Measurements from ENCODE around the gene NREP.
"Not testable (repeated sequence)": the region's sequence is repeated elsewhere in the genome, so short reads cannot be mapped to it uniquely, and the experiment has no call there.

The NREP gene

DNA sequence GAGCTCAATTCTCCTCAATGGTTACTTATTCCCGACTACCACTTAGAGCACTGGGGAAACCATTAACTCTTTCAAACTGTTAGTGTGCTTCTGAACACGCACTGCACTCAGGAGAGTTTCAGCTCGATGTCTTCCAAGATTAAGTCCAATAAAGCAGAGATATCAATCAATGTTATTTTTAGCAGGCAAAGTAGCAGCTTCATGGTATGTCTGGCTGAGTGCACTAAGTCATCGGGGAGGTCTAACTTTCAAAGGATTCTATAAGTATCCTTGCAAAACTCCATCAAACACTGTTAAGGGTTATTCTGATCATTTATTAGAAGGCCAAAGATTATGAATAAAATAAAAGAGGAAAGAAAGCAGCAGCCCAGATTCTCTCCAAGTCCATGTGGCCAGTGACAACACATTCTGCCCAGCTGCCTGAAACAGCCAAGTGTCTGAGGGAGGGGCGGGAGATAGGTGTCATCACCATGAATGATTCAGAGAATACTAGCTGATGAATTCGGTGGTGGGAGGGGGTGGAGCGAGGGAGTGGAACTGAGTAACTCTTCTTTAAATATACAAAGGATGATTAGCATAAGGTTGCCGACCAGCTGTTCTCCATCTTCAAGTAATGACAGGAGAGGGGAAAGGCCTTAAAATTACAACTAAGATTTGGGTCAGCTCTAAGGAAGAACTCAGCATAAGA lies 21.3 kb downstream of the NREP start:
- peak; percentile 3 for DNase-seq

DNA sequence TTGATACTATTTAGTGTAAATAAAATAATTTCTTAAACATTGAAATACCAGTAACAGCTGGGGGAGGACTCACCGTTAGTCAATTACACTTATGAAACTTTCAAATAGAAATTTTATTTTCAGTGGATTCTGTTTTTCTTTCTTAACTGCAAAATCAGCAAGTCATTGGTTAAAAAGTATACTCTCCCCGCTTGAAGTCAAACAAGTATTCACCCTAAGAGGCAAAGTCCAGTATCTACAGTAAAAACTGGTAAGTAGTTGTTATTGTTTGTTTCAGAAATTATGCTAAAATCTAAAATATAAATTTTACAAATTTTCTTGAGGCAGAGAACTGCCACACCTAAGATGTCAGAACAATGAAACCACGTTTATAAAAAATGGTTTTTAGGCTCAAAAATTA lies 22.4 kb downstream of the NREP start:
- DNase-seq: no peak

GRCh38 chr5:111734013-111734412 lies 23.0 kb downstream of the NREP start:
- DNase-seq: no peak

GRCh38 chr5:111733571-111733970 lies 23.4 kb downstream of the NREP start:
- no peak for DNase-seq

GRCh38 chr5:111731638-111732037 lies 25.4 kb downstream of the NREP start:
- DNase-seq: no peak

DNA sequence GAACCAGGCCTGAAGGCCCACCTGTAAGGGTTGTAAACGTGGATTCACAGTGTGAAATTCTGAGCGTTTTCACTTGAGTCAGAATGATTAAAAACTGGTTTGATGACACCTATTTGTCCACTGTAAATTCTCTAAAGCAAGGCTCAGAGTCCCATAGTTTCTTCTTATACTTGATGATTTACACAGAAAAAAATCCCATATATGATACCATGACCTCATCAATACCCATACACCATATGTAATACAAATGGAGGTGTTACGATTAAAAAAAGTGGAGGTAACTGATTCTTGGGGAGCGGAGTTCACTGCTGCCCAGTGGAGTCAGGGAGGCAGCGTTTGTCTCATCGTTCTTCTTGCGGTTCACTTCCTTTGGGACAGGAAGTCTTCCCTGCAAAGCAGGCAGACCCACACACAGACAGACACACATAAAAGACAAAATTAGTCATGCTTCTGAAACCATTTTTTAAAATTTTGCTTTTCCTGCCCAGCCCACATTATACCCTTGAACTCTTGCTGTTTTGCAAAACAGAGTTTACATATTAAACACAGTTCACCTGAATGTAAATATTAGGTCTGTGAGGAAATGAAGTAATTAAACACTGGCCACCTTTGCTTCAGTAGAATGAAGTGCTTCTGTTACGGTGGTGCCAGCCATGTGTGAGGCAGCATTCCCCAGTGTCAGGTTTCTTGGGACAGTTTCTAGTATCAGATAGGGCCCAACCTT lies 26.2 kb downstream of the NREP start:
- DNase-seq: no peak

DNA sequence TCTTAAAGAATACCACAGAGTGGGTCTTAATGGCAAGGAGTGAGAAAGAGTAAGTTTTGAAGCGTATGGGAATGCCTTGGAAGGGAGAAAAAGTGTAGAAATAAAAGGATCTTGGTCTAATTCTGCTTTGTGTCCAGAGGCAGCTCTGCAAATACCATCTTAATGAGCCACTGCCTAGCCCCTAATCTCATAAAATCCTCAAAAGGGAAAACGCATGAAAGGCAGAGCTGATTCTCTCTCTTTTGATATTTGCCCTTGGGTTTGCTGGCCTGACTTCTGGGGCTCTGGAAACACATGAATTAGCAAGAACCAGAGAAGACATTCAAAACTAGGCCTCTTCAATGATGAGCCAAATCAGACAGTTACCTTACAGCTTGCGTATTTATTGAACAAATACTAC lies 28.1 kb downstream of the NREP start:
- DNase-seq: no peak

- DNase-seq: no peak
Observed at GRCh38 chr5:111726986-111727385, 30.0 kb downstream of the NREP start.

GRCh38 chr5:111722140-111722539 lies 34.9 kb downstream of the NREP start:
- DNase-seq: no peak

GRCh38 chr5:111720333-111720890 lies 36.6 kb downstream of the NREP start:
- no peak for DNase-seq

DNA sequence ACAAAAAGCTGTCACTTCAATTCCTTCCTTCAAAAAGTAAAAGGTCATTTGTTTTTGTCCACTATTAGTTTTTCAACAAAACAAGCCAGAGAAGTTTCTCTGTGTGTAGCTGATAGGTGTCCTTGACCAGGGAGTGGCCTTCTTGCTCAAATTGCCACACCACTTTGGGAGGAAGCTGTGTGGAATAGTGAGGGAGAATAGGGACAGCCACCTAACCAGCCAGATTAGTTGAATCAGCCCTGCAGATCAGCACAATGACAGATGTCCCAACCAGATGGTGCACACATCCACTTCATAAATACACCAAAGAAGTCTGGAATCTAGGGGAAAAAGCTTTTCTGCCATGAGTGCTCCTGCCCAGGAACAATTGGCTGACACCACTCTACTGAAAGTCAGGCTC lies 37.2 kb downstream of the NREP start:
- DNase-seq: no peak

GRCh38 chr5:111716789-111717188 lies 40.2 kb downstream of the NREP start:
- DNase-seq: not testable (repeated sequence)

DNA sequence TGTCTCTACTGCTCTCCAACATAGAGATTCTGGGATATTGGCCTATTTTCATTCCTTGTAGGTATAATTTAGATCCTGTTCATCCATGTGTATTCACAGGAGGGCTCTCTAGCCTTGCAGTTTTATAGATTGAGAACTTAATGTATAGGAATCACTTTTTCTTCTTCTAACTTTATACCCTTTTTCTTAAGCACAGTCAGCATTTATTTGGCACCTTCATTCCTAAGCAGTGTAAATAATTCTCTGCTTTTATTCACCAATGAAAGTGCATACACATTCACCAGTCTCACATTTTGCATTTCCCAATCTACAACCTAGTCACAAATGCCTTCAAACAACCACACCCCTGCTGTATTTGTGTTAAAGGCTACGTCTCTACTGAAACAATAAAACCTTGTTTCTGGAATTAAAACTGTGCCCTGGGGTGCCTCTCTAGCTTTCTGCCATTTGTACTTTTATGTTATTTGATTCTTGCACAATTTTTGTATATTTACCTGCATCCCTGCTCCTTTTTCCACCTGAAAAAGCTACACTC lies 49.3 kb downstream of the NREP start:
- no peak for DNase-seq

DNA sequence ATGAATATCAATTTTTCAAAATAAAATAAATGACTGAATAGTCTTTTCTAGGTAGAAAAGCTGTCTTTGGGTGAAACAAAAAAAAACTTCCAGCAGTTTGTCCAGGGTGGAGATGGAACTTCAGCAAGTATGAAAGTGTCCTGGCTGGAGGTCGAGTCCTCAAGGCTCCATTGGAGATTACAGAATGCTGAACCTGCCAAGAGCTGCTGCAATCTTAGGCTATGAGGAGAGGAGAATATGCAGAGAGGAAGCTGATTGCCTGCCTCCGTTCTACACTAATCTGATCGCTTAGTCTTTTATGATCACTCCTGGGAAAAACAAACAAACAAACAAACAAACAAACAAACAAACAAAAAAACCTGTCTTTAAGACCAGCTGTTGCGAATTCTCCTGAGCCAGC lies 50.6 kb downstream of the NREP start:
- no peak for DNase-seq

GRCh38 chr5:111704452-111705085 lies 52.4 kb downstream of the NREP start:
- no peak for DNase-seq

DNA sequence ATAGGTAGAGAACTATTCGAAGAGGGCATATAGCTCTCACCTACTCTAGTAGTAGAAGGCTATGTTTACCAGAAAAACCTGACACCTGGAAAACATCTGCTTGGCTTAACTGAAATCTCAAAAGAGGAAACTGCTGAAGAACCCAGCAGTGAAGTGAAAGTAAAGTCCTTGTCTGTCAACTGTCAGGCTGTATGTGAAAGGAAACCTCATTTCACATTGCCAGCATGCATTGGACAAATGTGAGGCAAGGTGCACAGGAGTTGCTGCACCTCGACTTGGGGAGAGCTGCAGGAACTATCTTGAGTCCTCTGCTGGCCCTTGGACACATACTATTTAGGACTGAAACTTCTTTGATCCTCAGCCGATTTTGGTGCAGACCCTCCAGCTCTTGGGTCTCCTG lies 53.3 kb downstream of the NREP start:
- no peak for DNase-seq

- no peak for DNase-seq
Observed at GRCh38 chr5:111699976-111700375, 57.0 kb downstream of the NREP start.

GRCh38 chr5:111699324-111699723 lies 57.7 kb downstream of the NREP start:
- no peak for DNase-seq

GRCh38 chr5:111697881-111698757 lies 58.9 kb downstream of the NREP start:
- DNase-seq: no peak

GRCh38 chr5:111697215-111697614 lies 59.8 kb downstream of the NREP start:
- no peak for DNase-seq

DNA sequence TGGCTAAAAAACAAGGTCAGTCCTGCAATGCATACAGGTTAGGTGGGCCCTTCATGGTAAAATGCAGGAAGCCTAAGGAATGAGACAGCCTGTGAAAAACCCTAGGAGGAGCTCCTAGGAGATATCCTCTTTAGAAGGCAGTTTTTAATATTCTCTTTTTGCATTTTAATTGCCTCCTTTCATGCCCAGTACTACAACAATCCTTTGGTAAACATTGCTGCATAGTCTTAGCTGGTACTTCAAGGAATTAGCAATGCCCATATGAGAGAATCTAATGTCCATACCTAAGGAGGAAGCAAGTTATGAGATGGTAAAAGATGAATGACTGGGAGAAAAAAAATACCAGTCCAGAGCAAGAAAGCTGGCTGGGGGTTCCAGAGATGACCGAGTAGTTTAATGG lies 61.0 kb downstream of the NREP start:
- DNase-seq: no peak

GRCh38 chr5:111694133-111694532 lies 62.9 kb downstream of the NREP start:
- no peak for DNase-seq

- DNase-seq: no peak
Observed at GRCh38 chr5:111691914-111692313, 65.1 kb downstream of the NREP start.

All from activated T-cell treated with anti-CD3 and anti-CD28 coated beads for 4 hours (primary cell).